Activated CD8-positive, alpha-beta memory T cell treated with anti-CD3 and anti-CD28 coated beads for 36 hours (primary cell): Measurements from ENCODE around the gene DUSP9. TPM values are rescaled to one million over a fixed set of nuclear protein-coding genes. Genes with fewer than 3 reads are reported as not detected.
"Not testable (repeated sequence)": the region's sequence is repeated elsewhere in the genome, so short reads cannot be mapped to it uniquely, and the experiment has no call there.

Source experiments
- CTCF ChIA-PET: fragments of 350-600 bp; sonication (Branson Sonifier 250); formaldehyde crosslinking; loops from one replicate; lab custom pipeline; 2021; ENCODE audit warnings: antibody characterized with exemption; lab: Charles Lee
- POLR2A ChIA-PET: fragments of 350-600 bp; sonication (Branson Sonifier 250); formaldehyde crosslinking; loops from one replicate; lab custom pipeline; 2021; ENCODE audit warnings: antibody characterized with exemption; lab: Charles Lee
- total RNA-seq, 2 experiments: library from RNA; stranded (reverse); gene quantifications; one replicate each; pipeline ENCODE4 v1.2.3, GENCODE V29; 2021

Gene DUSP9, protein sequence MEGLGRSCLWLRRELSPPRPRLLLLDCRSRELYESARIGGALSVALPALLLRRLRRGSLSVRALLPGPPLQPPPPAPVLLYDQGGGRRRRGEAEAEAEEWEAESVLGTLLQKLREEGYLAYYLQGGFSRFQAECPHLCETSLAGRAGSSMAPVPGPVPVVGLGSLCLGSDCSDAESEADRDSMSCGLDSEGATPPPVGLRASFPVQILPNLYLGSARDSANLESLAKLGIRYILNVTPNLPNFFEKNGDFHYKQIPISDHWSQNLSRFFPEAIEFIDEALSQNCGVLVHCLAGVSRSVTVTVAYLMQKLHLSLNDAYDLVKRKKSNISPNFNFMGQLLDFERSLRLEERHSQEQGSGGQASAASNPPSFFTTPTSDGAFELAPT
- total RNA-seq = under 1 TPM; 0.11 to 0.15 TPM

DNA sequence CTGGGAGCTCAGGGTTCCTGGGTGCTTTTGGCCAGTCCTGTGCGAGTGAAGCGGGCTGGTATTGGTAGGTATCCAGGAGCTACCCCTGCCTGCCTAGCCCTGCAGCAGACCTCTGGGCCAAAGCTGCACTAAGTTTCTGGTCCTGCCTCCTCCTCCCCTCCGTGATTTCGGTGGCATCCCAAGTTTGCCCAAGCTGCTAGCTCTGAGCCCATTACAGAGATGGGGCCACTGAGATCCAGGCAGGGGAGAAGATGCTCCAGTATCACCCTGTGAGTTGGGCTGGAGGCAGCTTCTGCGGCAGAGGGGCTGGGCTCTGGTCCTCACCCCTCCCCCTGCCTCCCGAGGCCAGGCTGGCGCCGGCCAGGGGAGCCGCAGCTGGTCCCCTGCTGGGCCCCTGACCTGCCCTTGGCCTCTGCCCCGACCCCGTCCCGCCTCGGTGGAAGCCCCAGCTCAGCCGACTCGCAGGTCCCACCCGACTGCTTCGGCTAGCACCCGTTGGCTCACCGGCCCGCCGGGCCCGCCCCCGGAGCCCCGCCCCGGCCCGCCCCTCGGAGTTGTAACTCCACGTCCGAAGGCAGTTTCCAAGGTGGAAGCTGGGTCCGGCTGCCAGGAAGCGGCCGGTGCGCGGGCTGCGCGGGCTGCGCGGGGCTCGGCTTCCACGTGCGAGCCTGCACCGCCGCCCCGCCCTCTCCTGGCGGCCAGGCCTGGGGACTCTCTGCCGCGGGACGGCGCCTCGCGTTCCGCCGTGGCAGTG lies at the start of gene DUSP9:
DUSP9 (plus strand) TSS at position 584 of the 754 bp plus-strand sequence. CDS start 751 bp downstream, outside the sequence.
- ChIA-PET POLR2A (no interaction called here), CTCF (interaction anchor here (1.0 to 1.5 kb wide), 5 partner anchors 10 to 94 kb away, joined by 3 to 4 read pairs (median 3); no protein-coding TSS in a partner anchor)

GRCh38 chrX:153598541-153599191 lies 48.3 kb upstream of the DUSP9 start, which contains the start of gene CCNQ:
Gene CCNQ, minus strand, starts transcription at chrX:153599139. Its CDS starts 66 bp downstream, at chrX:153599073.
- CTCF ChIA-PET = no interaction called here
- POLR2A ChIA-PET = interaction anchor here (0.7 kb wide), 1 partner anchor 126 kb away, joined by 5 read pairs; no protein-coding TSS in a partner anchor

DNA sequence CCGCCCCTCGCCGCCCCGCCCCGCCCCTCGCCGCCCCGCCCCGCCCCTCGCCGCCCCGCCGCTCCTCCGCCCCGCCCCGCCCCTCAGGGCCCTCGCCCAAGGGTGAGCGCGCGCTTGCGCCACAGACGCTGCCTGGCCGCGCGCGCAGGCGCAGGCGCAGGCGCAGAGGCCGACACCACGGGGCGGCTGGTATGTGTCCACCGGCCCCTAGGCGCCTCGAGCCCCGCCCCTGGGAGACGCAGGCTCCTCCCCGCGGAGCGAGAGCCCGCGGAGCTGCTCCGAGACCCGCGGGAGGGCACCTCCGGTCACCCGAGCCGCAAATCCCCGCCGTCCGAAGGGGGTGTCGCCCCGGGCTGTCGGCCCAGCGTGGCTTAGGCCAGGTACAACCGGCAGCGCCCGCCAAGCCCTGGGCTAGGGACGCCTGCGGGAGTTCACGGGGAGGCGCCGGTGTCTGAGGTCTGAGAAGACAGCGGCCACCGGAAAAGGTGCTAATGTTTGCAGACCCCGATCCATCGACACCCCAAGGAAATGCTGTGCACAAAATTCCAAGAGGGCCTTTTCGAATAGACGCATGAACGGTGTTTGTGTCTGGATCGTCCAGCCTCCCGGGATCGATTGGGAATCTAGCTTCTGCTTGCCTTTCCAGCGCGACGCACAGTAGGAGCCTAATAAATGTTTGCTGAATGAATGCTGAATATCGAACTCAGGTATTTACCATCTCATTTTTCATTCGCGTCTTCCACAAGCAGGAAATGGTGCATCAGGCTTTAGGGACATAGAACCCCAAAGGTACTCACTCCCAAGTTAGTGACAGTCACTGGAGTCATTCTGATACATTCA lies 47.6 kb upstream of the DUSP9 start:
- CTCF ChIA-PET = interaction anchor here (0.8 to 1.7 kb wide), 2 partner anchors 10 to 68 kb away, joined by 3 to 8 read pairs; no protein-coding TSS in a partner anchor

DNA sequence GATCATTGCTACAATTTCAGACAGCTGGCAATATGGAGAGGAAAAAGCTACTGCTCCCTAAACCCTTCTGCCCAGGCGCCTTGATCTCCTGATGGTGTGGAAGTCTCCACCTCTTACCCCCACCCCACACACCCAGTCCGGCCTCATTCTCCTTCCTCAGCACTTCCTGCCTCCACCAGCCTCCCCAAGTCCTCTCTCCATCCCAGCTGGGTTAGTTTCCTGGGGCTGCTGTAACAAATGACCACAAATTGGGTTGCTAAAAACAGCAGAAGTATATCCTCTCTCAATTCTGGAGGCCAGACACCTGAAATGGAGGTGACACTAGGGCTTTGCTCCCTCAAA lies 47.0 kb upstream of the DUSP9 start:
- CTCF ChIA-PET = interaction anchor here (0.8 to 1.7 kb wide), 3 partner anchors 9 to 129 kb away, joined by 3 to 8 read pairs (median 3); no protein-coding TSS in a partner anchor
- POLR2A ChIA-PET = no interaction called here

More for the DNA sequence above, 47.6 kb upstream of the DUSP9 start:
- POLR2A ChIA-PET = no interaction called here

GRCh38 chrX:153600921-153601320 lies 46.1 kb upstream of the DUSP9 start:
- CTCF ChIA-PET = interaction anchor here (0.9 to 1.7 kb wide), 2 partner anchors 8 to 130 kb away, joined by 3 to 8 read pairs; no protein-coding TSS in a partner anchor
- POLR2A ChIA-PET = no interaction called here

GRCh38 chrX:153601511-153602110 lies 45.4 kb upstream of the DUSP9 start:
- ChIA-PET CTCF (no interaction called here), POLR2A (no interaction called here)

- ChIA-PET CTCF (no interaction called here), POLR2A (no interaction called here)
These were observed 44.4 kb upstream of the DUSP9 start for GRCh38 chrX:153602601-153603000.

DNA sequence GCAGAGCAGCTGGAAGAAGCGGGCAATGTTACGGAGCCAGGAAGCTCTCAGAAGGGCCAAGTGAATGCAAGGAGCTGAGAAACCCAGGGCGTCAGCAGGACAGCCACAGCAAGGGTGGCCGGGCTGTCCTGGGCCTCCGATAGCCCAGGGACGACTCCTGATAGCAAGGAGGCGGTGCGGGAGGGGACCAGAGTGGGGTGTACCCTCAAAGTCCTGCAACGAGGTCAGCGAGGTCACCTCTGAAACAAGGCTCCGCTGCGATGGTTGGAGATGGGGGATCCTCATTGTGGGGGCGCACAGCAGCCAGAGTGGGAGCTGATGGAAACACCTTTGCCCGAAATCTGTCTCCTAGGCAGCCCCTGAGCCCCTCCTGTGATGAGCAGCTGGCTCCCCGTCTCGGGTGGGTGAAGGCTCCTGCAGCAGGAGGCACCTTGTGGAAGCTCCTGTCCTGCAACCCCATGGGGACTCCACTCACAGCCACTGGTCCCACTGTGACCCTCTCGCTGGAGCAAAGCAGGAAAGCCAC lies 43.8 kb upstream of the DUSP9 start:
- ChIA-PET CTCF (interaction anchor here (0.6 to 1.4 kb wide), 2 partner anchors 65 to 631 kb away, joined by 5 read pairs; no protein-coding TSS in a partner anchor), POLR2A (no interaction called here)

DNA sequence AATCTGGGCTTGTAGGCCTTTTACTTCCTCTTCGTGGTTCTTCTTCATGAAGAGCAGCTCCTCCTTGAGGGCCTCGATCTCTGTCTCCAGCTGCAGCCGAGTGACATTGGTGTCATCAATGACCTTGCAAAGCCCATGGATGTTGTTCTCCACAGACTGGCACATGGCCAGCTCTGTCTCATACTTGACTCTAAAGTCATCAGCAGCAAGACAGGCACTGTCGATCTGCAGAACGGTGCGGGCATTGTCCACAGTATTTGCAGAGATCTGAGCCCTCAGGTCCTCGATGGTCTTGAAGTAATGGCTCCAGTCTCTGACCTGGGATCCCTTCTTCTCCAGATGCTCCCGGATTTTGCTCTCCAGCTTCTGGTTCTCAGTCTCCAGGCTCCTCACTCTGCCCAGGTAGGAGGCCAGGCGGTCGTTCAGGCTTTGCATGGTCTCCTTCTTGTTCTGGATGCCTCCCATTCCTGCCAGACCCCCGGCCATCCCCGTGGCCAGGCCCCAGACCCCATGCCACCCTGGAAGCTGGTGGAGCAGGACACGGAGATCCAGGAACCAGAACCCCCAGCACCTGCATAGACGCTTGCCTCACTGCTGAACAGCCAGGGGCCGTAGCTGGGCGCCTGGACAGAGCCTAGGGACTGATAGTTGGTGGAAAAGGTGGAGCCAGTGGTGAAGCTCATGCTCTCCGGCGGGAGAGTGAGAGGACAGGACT lies 42.2 kb upstream of the DUSP9 start:
- POLR2A ChIA-PET = not testable (repeated sequence)
- CTCF ChIA-PET = interaction anchor here (1.4 kb wide), 1 partner anchor 64 kb away, joined by 5 read pairs; no protein-coding TSS in a partner anchor

DNA sequence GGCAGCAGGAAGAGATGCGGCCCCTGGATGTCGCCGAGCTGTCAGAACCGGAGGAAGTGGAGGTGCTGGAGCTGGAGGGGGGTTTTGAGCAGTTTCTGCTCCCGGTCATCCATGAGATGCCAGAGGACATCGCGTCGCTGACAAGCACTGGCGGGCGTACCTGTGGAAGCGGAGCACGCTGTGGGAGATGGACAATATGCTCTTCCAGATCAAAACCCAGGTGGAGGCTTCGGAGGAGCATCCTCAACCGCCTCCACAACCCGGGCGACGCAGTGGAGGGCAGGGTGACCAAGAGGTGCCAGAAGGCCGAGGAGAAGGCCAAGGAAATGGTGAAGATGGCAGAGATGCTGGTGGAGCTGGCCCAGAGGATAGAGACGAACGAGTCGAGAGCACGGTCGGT lies 40.5 kb upstream of the DUSP9 start:
- POLR2A ChIA-PET = no interaction called here
- CTCF ChIA-PET = no interaction called here

DNA sequence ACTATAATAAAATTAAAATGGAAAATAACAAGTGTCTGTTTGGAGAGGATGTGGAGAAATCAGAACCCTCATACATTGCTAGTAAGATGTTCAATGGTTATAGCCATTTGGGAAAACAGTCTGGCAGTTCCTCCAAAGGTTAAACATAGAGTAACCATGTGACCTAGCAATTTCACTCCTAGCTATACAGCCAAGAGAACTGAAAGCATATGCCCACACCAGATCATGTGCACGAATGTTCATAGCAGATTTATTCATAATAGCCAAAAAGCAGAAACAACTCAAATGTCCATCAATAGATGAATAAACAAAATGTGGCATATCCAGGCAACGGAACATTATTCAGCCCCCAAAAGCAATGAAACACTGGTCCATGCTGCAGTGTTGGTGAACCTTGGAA lies 38.6 kb upstream of the DUSP9 start:
- POLR2A ChIA-PET = no interaction called here

GRCh38 chrX:153608806-153609205 lies 38.2 kb upstream of the DUSP9 start:
- ChIA-PET POLR2A (no interaction called here), CTCF (interaction anchor here (1.1 to 1.4 kb wide), 5 partner anchors 9 to 69 kb away, joined by 3 to 8 read pairs (median 4); no protein-coding TSS in a partner anchor)

More for the DNA sequence above, 38.6 kb upstream of the DUSP9 start:
- CTCF ChIA-PET = no interaction called here

GRCh38 chrX:153609917-153610835 lies 36.8 kb upstream of the DUSP9 start:
- ChIA-PET CTCF (interaction anchor here (0.7 to 1.4 kb wide), 8 partner anchors 10 to 70 kb away, joined by 3 to 8 read pairs (median 3); no protein-coding TSS in a partner anchor), POLR2A (no interaction called here)

GRCh38 chrX:153610836-153611213 lies 36.2 kb upstream of the DUSP9 start:
- POLR2A ChIA-PET = no interaction called here

DNA sequence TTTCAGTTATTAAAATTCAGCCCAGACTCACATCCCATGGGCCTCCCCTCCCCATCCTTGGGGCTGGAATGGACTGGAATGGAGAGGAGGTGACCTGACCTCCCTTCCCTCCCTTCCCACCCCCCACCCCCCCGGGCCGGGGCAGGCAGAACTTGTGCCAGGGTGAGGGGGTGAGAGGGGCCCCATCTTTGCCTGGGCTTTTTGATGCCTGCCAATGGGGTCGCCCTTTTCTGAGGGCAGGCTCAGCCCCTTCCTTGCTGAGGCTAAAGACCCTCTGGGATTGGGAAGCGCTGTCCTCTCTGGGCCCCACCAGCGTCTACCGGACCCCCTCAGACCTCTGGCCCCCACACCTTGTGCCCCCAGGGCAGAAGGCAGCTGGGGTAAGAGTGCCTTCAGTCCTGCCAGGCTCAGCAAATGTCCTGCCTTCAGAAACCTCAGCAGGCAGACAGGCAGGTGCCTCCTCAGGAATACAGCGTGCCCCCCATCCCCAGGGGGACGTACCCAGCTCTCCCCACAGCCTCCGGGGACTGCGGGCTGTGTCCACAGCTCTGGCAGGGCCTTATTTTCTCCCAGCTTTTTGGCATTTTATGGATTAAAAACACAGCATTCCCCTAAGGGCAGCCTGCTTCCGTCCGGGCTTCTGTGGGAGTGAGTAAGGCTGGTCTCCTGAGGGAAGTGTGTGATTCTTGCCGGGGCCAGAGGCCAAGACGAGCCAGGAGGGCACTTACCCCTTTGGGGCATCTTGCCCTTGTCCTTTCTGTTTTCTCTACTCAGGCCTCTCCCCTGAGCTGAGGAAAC lies 35.5 kb upstream of the DUSP9 start:
- ChIA-PET POLR2A (no interaction called here), CTCF (interaction anchor here (0.6 to 1.5 kb wide), 2 partner anchors 56 to 100 kb away, joined by 4 read pairs; no protein-coding TSS in a partner anchor)

More at GRCh38 chrX:153610836-153611213, 36.2 kb upstream of the DUSP9 start:
- CTCF ChIA-PET = no interaction called here
